AG09319 (cell line): ENCODE results near the gene WNT7B.

ENCODE experiments used
- DNase-seq: peaks from one replicate; pipeline ENCODE4 v3.0.0-alpha.2; 2010; ENCODE audit warnings: low read depth; ENCODE audit errors: extremely low read depth
- TF ChIP-seq, protein P1 (sequence below): IDR thresholded peaks from 2 replicates; pipeline ENCODE4 v1.5.1; 2011; ENCODE audit warnings: low read depth, mild to moderate bottlenecking, inconsistent platforms, low read length, moderate library complexity

WNT7B gene

DNA sequence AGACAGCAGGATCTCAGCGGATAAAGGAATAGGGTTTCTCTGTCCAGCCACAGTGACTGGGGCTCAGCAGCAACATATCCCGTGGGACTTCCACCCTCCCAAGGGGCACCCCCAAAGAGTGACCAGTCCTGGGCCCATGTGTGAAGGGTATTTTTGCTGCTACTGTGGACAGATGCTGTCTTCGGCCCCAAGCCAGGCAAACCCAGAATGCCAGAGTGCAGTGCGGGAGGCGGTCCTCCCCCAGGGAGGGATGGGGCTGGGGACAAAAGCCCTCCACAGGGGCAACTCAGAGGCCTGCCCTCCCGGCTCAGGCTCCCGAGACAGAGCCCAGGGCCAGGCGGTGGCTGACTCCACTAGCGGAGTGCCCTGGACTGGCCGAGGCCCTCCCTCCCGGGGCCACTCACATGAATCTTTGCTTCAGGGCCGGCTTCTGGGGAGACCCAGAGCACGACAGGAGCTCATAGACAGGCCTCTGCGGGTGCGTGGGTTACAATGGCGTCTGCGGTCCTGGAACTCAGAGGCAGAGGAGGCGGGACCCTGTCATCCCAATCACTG, 34.7 kb upstream of the WNT7B start:
- no peak for DNase-seq

DNA sequence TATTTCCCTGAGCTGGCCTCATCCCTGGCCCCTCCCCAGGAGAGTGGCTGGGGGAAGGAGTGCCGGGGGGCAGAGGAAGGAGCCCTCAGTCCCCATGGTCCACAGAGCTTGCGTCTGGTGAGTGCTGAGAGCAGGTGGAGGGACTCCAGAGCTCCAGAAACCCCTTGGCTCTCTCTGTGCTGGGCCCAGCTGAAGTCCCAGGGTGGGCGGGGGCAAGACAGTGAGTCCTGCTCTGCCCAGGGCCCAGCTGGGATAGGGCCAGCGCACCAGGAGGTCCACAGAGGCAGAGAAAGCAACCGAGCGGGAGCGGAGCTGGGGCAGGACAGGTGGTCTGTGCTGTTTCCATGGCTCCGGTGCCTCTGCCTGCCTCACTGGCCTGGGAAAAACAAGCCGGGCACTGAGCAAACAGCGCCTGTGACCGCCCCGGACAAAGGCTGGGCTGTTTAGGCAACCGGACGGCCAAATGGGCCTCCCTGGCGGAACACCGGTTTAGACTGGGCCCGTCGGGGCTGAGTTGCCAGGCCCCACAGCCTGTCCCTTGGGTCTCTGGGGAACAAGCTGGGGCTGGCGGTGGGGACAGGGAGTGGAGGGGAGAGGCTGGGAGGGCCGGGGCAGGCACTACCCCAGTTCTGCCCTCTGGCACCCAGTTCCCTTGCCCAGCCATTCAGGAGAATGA, 34.1 kb upstream of the WNT7B start:
- no peak for DNase-seq
- TF ChIP-seq, protein P1, sequence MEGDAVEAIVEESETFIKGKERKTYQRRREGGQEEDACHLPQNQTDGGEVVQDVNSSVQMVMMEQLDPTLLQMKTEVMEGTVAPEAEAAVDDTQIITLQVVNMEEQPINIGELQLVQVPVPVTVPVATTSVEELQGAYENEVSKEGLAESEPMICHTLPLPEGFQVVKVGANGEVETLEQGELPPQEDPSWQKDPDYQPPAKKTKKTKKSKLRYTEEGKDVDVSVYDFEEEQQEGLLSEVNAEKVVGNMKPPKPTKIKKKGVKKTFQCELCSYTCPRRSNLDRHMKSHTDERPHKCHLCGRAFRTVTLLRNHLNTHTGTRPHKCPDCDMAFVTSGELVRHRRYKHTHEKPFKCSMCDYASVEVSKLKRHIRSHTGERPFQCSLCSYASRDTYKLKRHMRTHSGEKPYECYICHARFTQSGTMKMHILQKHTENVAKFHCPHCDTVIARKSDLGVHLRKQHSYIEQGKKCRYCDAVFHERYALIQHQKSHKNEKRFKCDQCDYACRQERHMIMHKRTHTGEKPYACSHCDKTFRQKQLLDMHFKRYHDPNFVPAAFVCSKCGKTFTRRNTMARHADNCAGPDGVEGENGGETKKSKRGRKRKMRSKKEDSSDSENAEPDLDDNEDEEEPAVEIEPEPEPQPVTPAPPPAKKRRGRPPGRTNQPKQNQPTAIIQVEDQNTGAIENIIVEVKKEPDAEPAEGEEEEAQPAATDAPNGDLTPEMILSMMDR, result no peak

More for the DNA sequence above, 34.7 kb upstream of the WNT7B start:
- TF ChIP-seq, protein P1, result no peak

DNA sequence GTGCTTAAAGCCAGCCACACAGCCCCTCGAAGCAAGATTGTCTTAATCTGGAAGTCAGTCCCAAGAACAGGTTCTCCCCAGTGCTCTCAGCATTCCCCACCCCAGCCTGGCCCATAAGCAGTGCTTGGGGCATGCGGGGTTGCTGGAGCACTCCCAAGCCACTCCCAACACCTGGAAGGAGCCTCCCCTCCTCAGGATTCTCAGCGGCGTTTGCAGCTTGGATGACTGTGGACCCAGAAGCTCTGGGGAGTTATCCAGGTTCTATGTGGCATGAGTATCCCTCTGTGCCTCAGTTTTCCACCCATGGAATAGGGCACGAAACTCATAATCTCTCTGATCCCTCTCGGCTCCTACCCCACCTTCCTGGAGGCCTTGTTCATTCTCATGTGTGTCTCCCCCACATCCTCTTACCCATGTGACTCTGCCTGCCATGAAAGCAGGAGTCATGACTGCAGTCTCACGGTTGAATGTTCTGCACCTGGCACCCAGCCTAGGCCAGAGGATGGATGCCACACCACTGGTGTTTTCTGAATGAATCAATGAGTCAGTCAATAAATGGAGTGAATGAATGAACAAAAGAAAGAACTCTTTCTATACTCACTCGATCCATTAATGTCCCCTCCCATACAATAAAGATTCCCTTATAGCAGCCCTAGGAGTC, 33.4 kb upstream of the WNT7B start:
- DNase-seq, result no peak
- TF ChIP-seq, protein P1, result no peak

DNA sequence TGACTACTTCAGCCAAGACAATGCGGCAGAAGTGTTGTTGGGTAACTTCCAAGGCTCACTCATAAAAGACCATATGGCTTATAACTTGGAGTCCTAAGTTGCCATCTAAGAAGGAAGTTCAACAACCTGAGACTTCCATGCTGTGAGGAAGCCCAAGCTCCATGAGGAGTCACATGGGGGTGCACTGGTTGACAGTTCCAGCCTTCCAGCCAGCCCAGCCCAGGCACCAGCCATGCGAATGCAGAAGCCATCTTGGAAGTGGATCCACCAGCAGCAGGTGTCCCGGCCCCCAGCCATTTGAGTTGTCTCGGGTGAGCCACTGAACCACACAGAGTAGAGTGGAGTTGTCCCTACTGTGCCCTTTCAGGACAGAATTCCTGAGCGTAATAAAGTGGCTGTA, 32.8 kb upstream of the WNT7B start:
- TF ChIP-seq, protein P1, result no peak
- no peak for DNase-seq

DNA sequence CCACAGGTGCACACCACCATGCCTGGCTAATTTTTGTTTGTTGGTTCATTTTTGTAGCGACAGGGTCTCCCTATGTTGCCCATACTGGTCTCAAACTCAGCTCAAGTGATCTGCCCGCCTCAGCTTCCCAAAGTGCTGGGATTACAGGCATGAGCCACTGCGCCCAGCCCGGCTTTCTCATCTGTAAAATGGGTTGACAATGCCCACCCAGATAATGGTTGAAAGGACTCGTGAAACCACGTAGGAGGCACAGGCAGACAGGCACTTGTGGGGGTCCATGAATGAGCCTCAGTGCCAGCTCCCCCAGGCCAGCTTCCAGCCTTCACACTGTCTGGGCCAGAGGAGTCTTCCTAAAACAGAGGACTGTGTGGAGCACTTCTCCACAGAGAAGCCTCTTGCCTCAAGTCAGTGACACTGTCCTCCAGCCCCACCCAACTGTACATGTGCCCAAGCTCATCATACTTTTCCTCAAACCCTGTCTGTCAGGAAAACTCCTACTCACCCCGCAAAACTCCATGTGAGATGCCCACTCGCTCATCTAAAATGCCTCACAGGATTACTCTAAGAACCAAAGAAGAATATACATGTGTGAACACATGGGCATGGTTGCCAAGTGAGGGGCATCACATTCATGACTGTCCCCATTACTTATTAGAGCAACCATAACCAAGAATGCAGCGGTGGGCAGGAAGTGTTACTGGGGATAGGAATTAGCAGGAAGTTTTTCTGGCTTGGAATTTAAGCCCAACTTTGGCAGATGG, 32.1 kb upstream of the WNT7B start:
- TF ChIP-seq, protein P1, result no peak
- DNase-seq, result no peak

DNA sequence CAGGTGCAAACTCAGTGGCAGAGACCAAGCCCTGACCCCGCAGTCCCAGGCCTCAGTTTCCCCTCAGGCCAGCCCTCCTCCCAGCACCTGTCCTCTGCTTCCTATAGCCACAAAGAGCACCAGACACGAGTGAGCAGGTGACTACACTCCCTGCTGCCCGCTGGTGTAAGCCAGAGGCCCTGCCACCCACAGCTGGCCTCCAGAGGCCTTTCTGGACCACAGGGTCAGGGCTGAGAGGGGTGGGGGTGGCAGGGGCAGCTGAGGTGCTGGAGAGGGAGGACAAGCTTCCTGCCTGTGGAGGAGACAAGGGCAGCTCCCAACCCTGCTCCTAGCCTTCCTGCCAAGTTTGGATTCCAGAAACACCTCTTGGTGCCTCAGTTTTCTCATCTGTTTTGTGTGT, 31.3 kb upstream of the WNT7B start:
- DNase-seq, result no peak
- TF ChIP-seq, protein P1, result no peak
